Esophagus muscularis mucosa (tissue), 4 donors: ENCODE results near the gene PRR7. TPM values are rescaled to one million over a fixed set of nuclear protein-coding genes. Genes with fewer than 3 reads are reported as not detected.
A peak's percentile ranks its signal among the peaks of the same experiment; 100 is the strongest.

Source experiments
- DNase-seq: peaks from one replicate; pipeline ENCODE4 v3.0.0-alpha.2; 2017; ENCODE audit errors: extremely low spot score
- H3K27ac ChIP-seq, 4 donors: fragments of 200-600 bp; sonication (generic); replicated peaks in 1 of 4; 1 replicate in 3 of 4; 2 replicates in 1 of 4; pipeline ENCODE4 v1.5.1; 2016 to 2019; ENCODE audit warnings: mild to moderate bottlenecking in 1 of 4
- H3K27me3 ChIP-seq, 4 donors: fragments of 200-600 bp; sonication (generic); one replicate each; pipeline versions ENCODE4 v1.5.1 to v1.6.0; 2016 to 2019
- H3K36me3 ChIP-seq, 4 donors: fragments of 200-600 bp; sonication (generic); one replicate each; pipeline ENCODE4 v1.5.1; 2016 to 2019
- H3K4me1 ChIP-seq, 4 donors: fragments of 200-600 bp; sonication (generic); one replicate each; pipeline ENCODE4 v1.5.1; 2016 to 2019
- H3K4me3 ChIP-seq, 4 donors: fragments of 200-600 bp; sonication (generic); 1 replicate in 2 of 4; 2 replicates in 2 of 4; pipeline ENCODE4 v1.5.1; 2016 to 2019; ENCODE audit warnings: mild to moderate bottlenecking in 4 of 4, moderate library complexity in 1 of 4
- H3K9me3 ChIP-seq, 4 donors: fragments of 200-600 bp; sonication (generic); 1 replicate in 3 of 4; 2 replicates in 1 of 4; pipeline ENCODE4 v1.5.1; 2016 to 2019
- CTCF ChIP-seq, 3 experiments: fragments of 200-600 bp in 2 of 3; fragments of 450-650 bp in 1 of 3; sonication (generic) in 2 of 3; IDR thresholded peaks; one replicate each; pipeline ENCODE4 v1.5.1; 2017 to 2019; ENCODE audit warnings: antibody characterized with exemption in 3 of 3, mild to moderate bottlenecking in 2 of 3, moderate library complexity in 1 of 3
- EP300 ChIP-seq: sonication (generic); formaldehyde crosslinking; IDR thresholded peaks from one replicate; pipeline ENCODE4 v1.6.1; 2017; ENCODE audit warnings: antibody characterized with exemption
- POLR2A ChIP-seq: fragments of 450-650 bp; IDR thresholded peaks from one replicate; pipeline ENCODE4 v1.6.1; 2017; ENCODE audit warnings: antibody characterized with exemption, moderate library complexity, mild to moderate bottlenecking, low read depth
- POLR2AphosphoS5 ChIP-seq, 2 donors: sonication (generic); formaldehyde crosslinking; IDR thresholded peaks; one replicate each; pipeline ENCODE4 v1.6.1; 2017; ENCODE audit warnings: antibody characterized with exemption in 2 of 2
- WGBS: methylation state at CpG from one replicate; pipeline ENCODE4 v1.1.5; 2018; 5-methylcytosine and 5-hydroxymethylcytosine counted together
- intact Hi-C: fragments of 100-400 bp; cut with DNase I; formaldehyde crosslinking; loops from one replicate; pipeline ENCODE4 v1.15.1; 2023
- total RNA-seq, 4 donors: library from RNA; depleted of rRNA; stranded (reverse); fragments of >200 nt; gene quantifications; one replicate each; pipeline versions ENCODE4 v1.1.0 to v1.2.1, GENCODE V29; 2016

Gene PRR7
- total RNA-seq, 4 donors from 2014 or later: 0.42 to 2.5 (median 1.6) TPM

DNA sequence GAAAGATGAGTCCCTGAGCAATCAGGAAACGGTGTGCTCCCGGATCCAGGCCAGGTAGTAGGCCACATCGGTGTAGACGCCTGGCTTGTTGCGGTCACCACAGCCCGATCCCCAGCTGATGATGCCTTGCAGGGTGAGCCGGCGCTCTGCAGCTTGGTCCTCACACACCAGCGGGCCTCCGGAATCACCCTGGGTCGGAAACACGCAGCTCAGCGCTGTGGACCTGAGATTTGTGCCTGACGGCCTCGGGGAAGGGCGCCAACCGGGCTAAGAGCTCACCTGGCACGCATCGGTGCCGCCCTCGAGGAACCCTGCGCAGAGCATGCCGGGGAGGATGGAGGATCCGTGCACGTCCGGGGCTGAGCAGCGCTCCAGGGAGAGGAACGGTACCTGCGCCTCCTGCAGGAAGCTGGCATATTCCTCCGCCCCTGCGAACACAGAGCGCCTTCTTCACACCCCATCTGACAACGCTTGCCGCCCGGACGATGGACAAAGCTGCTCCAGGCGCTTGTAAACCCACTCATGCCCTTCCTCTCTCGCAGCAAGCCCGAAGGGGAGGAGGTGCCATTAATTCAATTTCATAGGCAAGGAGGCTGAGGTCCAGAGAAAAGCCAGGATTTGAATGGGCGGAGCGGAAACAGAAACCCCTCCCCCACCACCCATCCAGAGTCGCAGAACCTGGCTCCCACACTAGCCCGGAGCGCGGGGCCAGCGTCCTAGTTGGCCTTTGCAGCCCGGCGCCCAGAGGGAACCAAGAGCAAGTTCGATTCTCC is 44.2 kb upstream of the PRR7 start:
- Histone ChIP-seq H3K27me3 (peaks cover 13 to 87% (median 57%) of the 10 kb centered on the region in 4 donors), H3K4me3 (peak overlapping the region; percentile 53 to 58 (median 57)), H3K9me3 (no peaks in the 10 kb centered on the region), H3K36me3 (no peaks in the 10 kb centered on the region), H3K27ac (no peak overlapping the region), H3K4me1 (peaks cover 34 to 48% (median 42%) of the 10 kb centered on the region in 4 donors)
- intact Hi-C loops: loop anchor here (1.0 to 5.0 kb wide), 2 partner anchors 52 to 100 kb away; no protein-coding TSS in a partner anchor
- TF ChIP-seq EP300: no peak
- TF ChIP-seq CTCF (IDR thresholded peaks at IDR 0.05): peak; percentile 23 to 32 (median 24)
- no peak for TF ChIP-seq POLR2A
- peak in 1 of 2 donors; percentile 26 for TF ChIP-seq POLR2AphosphoS5 (IDR thresholded peaks at IDR 0.05)
- DNase-seq: no peak
- WGBS: 19% methylated on average over 11 of the region's 49 CpGs

- TF ChIP-seq POLR2A: no peak
- no peak for DNase-seq
- no peak overlapping the region for H3K27ac ChIP-seq
- peak overlapping the region; percentile 53 to 58 (median 57) for H3K4me3 ChIP-seq
- intact Hi-C loops: loop anchor here (1.0 to 5.0 kb wide), 2 partner anchors 51 to 99 kb away; no protein-coding TSS in a partner anchor
- peaks cover 13 to 79% (median 56%) of the 10 kb centered on the region in 4 donors for H3K27me3 ChIP-seq
- 0% methylated on average over 3 of the region's 61 CpGs for WGBS
- H3K4me1 ChIP-seq: peaks cover 34 to 48% (median 42%) of the 10 kb centered on the region in 4 donors
- no peaks in the 10 kb centered on the region for H3K36me3 ChIP-seq
- no peaks in the 10 kb centered on the region for H3K9me3 ChIP-seq
Observed at GRCh38 chr5:177403102-177403791, 43.4 kb upstream of the PRR7 start.

- H3K9me3 ChIP-seq: no peaks in the 10 kb centered on the region
- H3K36me3 ChIP-seq: no peaks in the 10 kb centered on the region
- peaks cover 13 to 72% (median 49%) of the 10 kb centered on the region in 4 donors for H3K27me3 ChIP-seq
- intact Hi-C loops: loop anchor here (1.0 to 5.0 kb wide), 2 partner anchors 50 to 98 kb away; no protein-coding TSS in a partner anchor
- H3K4me1 ChIP-seq: peaks cover 34 to 48% (median 42%) of the 10 kb centered on the region in 4 donors
- TF ChIP-seq EP300: no peak
- TF ChIP-seq CTCF (IDR thresholded peaks at IDR 0.05): peak; percentile 62 to 83 (median 74)
- TF ChIP-seq POLR2AphosphoS5 (IDR thresholded peaks at IDR 0.05): peak; percentile 50 to 70
- TF ChIP-seq POLR2A: no peak
- 2% methylated on average over 10 of the region's 93 CpGs for WGBS
- peak overlapping the region; percentile 53 to 58 (median 57) for H3K4me3 ChIP-seq
- DNase-seq: peak; percentile 94
- no peak overlapping the region for H3K27ac ChIP-seq
Observed at GRCh38 chr5:177403792-177404640, 42.6 kb upstream of the PRR7 start.

GRCh38 chr5:177404641-177405179 is 41.9 kb upstream of the PRR7 start:
- Histone ChIP-seq H3K27ac (no peak overlapping the region), H3K36me3 (no peaks in the 10 kb centered on the region), H3K4me3 (peak overlapping the region; percentile 53 to 58 (median 57)), H3K4me1 (peaks cover 34 to 45% (median 41%) of the 10 kb centered on the region in 4 donors), H3K27me3 (peaks cover 13 to 65% (median 42%) of the 10 kb centered on the region in 4 donors), H3K9me3 (no peaks in the 10 kb centered on the region)
- no peak for DNase-seq
- TF ChIP-seq POLR2AphosphoS5 (IDR thresholded peaks at IDR 0.05) (no peak), EP300 (no peak), POLR2A (no peak)
- intact Hi-C loops: loop anchor here (5.0 kb wide), 1 partner anchor 98 kb away; no protein-coding TSS in a partner anchor
- 45% methylated on average over 13 of the region's 16 CpGs for WGBS

- Histone ChIP-seq H3K4me3 (no peak overlapping the region), H3K4me1 (peaks cover 28 to 39% (median 35%) of the 10 kb centered on the region in 4 donors), H3K9me3 (no peaks in the 10 kb centered on the region), H3K27me3 (peaks cover 9 to 59% (median 36%) of the 10 kb centered on the region in 4 donors), H3K36me3 (no peaks in the 10 kb centered on the region), H3K27ac (no peak overlapping the region)
- intact Hi-C loops: no loop called here
- 86% methylated on average over 1 of the region's 2 CpGs for WGBS
- DNase-seq: no peak
- no peak for TF ChIP-seq EP300
- TF ChIP-seq POLR2AphosphoS5 (IDR thresholded peaks at IDR 0.05): no peak
- no peak for TF ChIP-seq CTCF (IDR thresholded peaks at IDR 0.05)
- TF ChIP-seq POLR2A: no peak
Observed at GRCh38 chr5:177405312-177405711, 41.3 kb upstream of the PRR7 start.
